Measurements from ENCODE around the gene FOXO4.

Gene FOXO4

GRCh38 chrX:71144651-71145050, 49.0 kb downstream of the FOXO4 start, which contains the start of gene NLGN3:
NLGN3 (plus strand) TSS chrX:71144841; CDS start chrX:71147750, 2,909 bp downstream.
- no peak for DNase-seq

GRCh38 chrX:71147496-71148277, 52.0 kb downstream of the FOXO4 start:
- DNase-seq, result no peak

GRCh38 chrX:71148278-71148663, 52.6 kb downstream of the FOXO4 start:
- no peak for DNase-seq

- no peak for DNase-seq
Observed at GRCh38 chrX:71151366-71151765, 55.7 kb downstream of the FOXO4 start.
